CD14-positive monocyte (primary cell): Measurements from ENCODE around the gene ANKLE2. TPM values are rescaled to one million over a fixed set of nuclear protein-coding genes. Genes with fewer than 3 reads are reported as not detected.

ENCODE experiments used
- DNase-seq, 3 donors: peaks; one replicate each; pipeline ENCODE4 v3.0.0-alpha.2; 2011 to 2022
- H2AFZ ChIP-seq: 2 replicates; pipeline ENCODE4 v1.6.0; 2012; ENCODE audit warnings: mild to moderate bottlenecking, low read depth, low read length, inconsistent platforms; ENCODE audit not compliant: insufficient read depth, poor library complexity, severe bottlenecking
- H3K27ac ChIP-seq, 2 donors: 1 replicate in 1 of 2; 2 replicates in 1 of 2; pipeline ENCODE4 v1.5.1; 2012 to 2013; ENCODE audit warnings: low read length in 2 of 2, control low read depth in 1 of 2, inconsistent platforms in 1 of 2, low read depth in 1 of 2, mild to moderate bottlenecking in 1 of 2
- H3K27me3 ChIP-seq, 2 donors: one replicate each; pipeline versions ENCODE4 v1.6.0 to v1.6.1; 2011 to 2013; ENCODE audit warnings: low read length in 2 of 2; ENCODE audit not compliant: control insufficient read depth in 2 of 2, insufficient read depth in 2 of 2
- H3K36me3 ChIP-seq, 2 donors: replicated peaks in 1 of 2; 1 replicate in 1 of 2; 2 replicates in 1 of 2; pipeline versions ENCODE4 v1.5.1 to v1.6.1; 2012 to 2013; ENCODE audit warnings: low read length in 2 of 2, control low read depth in 1 of 2, inconsistent platforms in 1 of 2, mild to moderate bottlenecking in 1 of 2; ENCODE audit not compliant: insufficient read depth in 2 of 2, control insufficient read depth in 1 of 2
- H3K4me1 ChIP-seq, 2 donors: 1 replicate in 1 of 2; 2 replicates in 1 of 2; pipeline versions ENCODE4 v1.5.1 to v1.6.1; 2012 to 2013; ENCODE audit warnings: low read length in 2 of 2, control low read depth in 1 of 2, inconsistent platforms in 1 of 2, mild to moderate bottlenecking in 1 of 2, moderate library complexity in 1 of 2; ENCODE audit not compliant: insufficient read depth in 2 of 2, control insufficient read depth in 1 of 2
- H3K4me2 ChIP-seq: replicated peaks from 2 replicates; pipeline ENCODE3; 2012; ENCODE audit warnings: low read length, moderate library complexity, mild to moderate bottlenecking; ENCODE audit not compliant: poor library complexity, severe bottlenecking; ENCODE audit errors: extremely low read depth
- H3K4me3 ChIP-seq, 3 experiments: fragments of 200-600 bp in 1 of 3; sonication (generic) in 1 of 3; replicated peaks in 1 of 3; 1 replicate in 2 of 3; 2 replicates in 1 of 3; pipeline ENCODE4 v1.5.1; 2011 to 2013; ENCODE audit warnings: low read length in 3 of 3, mild to moderate bottlenecking in 3 of 3, control low read depth in 2 of 3, low read depth in 2 of 3, inconsistent platforms in 1 of 3, moderate library complexity in 1 of 3
- H3K79me2 ChIP-seq: 2 replicates; pipeline ENCODE4 v1.6.0; 2012; ENCODE audit warnings: mild to moderate bottlenecking, control low read depth, inconsistent platforms, low read length, moderate library complexity; ENCODE audit not compliant: insufficient read depth
- H3K9ac ChIP-seq: 2 replicates; pipeline ENCODE4 v1.6.0; 2017; ENCODE audit warnings: low read length, mild to moderate bottlenecking; ENCODE audit not compliant: insufficient read depth, poor library complexity, severe bottlenecking
- H3K9me3 ChIP-seq, 2 donors: replicated peaks in 1 of 2; 1 replicate in 1 of 2; 2 replicates in 1 of 2; pipeline versions ENCODE4 v1.5.1 to v1.6.1; 2012 to 2013; ENCODE audit warnings: low read length in 2 of 2, control low read depth in 1 of 2; ENCODE audit not compliant: control insufficient read depth in 1 of 2, insufficient read depth in 1 of 2
- H4K20me1 ChIP-seq: 2 replicates; pipeline ENCODE4 v1.6.0; 2012; ENCODE audit warnings: mild to moderate bottlenecking, low read length, control low read depth, moderate library complexity; ENCODE audit not compliant: insufficient read depth
- H3K27ac Mint-ChIP-seq, 7 donors: one replicate each; pipeline ENCODE4 v1.8.0; 2020; ENCODE audit warnings: mild to moderate bottlenecking in 7 of 7, mixed read lengths in 7 of 7, moderate library complexity in 6 of 7, inconsistent platforms in 2 of 7
- H3K27me3 Mint-ChIP-seq, 3 donors: one replicate each; pipeline ENCODE4 v1.8.0; 2021 to 2022; ENCODE audit warnings: low read depth in 3 of 3, mild to moderate bottlenecking in 3 of 3, mixed read lengths in 3 of 3, moderate library complexity in 3 of 3, inconsistent platforms in 1 of 3
- H3K36me3 Mint-ChIP-seq, 2 donors: one replicate each; pipeline ENCODE4 v1.8.0; 2020; ENCODE audit warnings: mixed read lengths in 2 of 2, inconsistent platforms in 1 of 2, mild to moderate bottlenecking in 1 of 2
- H3K4me1 Mint-ChIP-seq: one replicate; pipeline ENCODE4 v1.8.0; 2020; ENCODE audit warnings: mild to moderate bottlenecking, mixed read lengths
- H3K4me3 Mint-ChIP-seq, 2 donors: one replicate each; pipeline ENCODE4 v1.8.0; 2020; ENCODE audit warnings: mild to moderate bottlenecking in 2 of 2, mixed read lengths in 2 of 2, moderate library complexity in 1 of 2
- H3K9me3 Mint-ChIP-seq, 7 donors: one replicate each; pipeline ENCODE4 v1.8.0; 2020 to 2022; ENCODE audit warnings: mixed read lengths in 7 of 7, mild to moderate bottlenecking in 6 of 7, moderate library complexity in 6 of 7, inconsistent platforms in 2 of 7
- WGBS: methylation state at CpG from one replicate; pipeline ENCODE4 v1.1.5; 2013; ENCODE audit warnings: missing lambda C conversion rate; ENCODE audit not compliant: insufficient coverage; 5-methylcytosine and 5-hydroxymethylcytosine counted together
- intact Hi-C, 2 donors: fragments of 100-400 bp; cut with micrococcal nuclease; formaldehyde crosslinking; loops; one replicate each; pipeline versions ENCODE4 v1.15.0 to v1.15.1; 2023
- polyA plus RNA-seq, 3 donors: library from polyadenylated mRNA; depleted of rRNA in 1 of 3; unstranded in 2 of 3; stranded (reverse) in 1 of 3; fragments of 300-500 nt in 2 of 3; fragments of >200 nt in 1 of 3; fragmentation: Illumina TruSeq in 2 of 3; gene quantifications; 1 replicate in 2 of 3; 2 replicates in 1 of 3; pipeline ENCODE4 v1.2.3, GENCODE V29; 2012 to 2021
- TF ChIP-seq, protein P1 (sequence below): fragments of 200-600 bp; IDR thresholded peaks from one replicate; pipeline ENCODE4 v1.8.0; 2022; ENCODE audit warnings: antibody characterized with exemption, mild to moderate bottlenecking

Gene ANKLE2
- polyA plus RNA-seq, 3 donors = 10.1 to 88.4 (median 15.0) TPM

DNA sequence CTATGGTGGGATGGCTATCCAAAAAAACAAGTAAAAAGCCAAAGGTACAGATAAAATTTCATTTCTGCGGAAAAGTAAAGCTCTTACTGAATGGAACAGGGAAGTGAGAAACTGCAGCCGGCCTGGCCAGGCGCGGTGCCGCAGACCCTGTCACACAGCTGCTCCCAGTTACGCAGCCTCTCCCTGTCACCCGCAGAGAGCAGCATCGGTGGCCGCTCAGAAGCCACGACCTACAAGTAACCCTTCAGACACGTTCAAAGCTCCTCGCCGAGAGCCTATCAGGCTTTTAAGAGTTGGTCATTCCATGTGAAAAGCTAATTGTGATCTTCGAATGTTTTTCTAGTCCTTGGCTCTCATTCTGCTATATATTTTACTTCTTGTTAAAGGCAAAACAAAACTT is 11.0 kb upstream of the ANKLE2 start:
- H3K4me2 ChIP-seq = no peak overlapping the region
- no peaks in the 10 kb centered on the region for H4K20me1 ChIP-seq
- peaks cover 36 to 50% of the 10 kb centered on the region in 2 donors for H3K36me3 ChIP-seq
- peak in 2 of 3 donors; percentile 29 to 55 for DNase-seq
- Mint-ChIP-seq H3K9me3 (no peaks in the 10 kb centered on the region), H3K4me1 (peaks cover 49% of the 10 kb centered on the region), H3K36me3 (peaks cover 32 to 57% of the 10 kb centered on the region in 2 donors), H3K4me3 (no peak overlapping the region), H3K27me3 (peaks cover 0 to 3% (median 2%) of the 10 kb centered on the region in 3 donors), H3K27ac (peak overlapping the region in 6 of 7 donors; percentile 61 to 91 (median 81))
- TF ChIP-seq, protein P1, sequence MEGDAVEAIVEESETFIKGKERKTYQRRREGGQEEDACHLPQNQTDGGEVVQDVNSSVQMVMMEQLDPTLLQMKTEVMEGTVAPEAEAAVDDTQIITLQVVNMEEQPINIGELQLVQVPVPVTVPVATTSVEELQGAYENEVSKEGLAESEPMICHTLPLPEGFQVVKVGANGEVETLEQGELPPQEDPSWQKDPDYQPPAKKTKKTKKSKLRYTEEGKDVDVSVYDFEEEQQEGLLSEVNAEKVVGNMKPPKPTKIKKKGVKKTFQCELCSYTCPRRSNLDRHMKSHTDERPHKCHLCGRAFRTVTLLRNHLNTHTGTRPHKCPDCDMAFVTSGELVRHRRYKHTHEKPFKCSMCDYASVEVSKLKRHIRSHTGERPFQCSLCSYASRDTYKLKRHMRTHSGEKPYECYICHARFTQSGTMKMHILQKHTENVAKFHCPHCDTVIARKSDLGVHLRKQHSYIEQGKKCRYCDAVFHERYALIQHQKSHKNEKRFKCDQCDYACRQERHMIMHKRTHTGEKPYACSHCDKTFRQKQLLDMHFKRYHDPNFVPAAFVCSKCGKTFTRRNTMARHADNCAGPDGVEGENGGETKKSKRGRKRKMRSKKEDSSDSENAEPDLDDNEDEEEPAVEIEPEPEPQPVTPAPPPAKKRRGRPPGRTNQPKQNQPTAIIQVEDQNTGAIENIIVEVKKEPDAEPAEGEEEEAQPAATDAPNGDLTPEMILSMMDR = no peak
- H3K79me2 ChIP-seq = peaks cover 18% of the 10 kb centered on the region
- H3K4me1 ChIP-seq = peaks cover 49 to 54% of the 10 kb centered on the region in 2 donors
- no peaks in the 10 kb centered on the region for H3K27me3 ChIP-seq
- H3K9ac ChIP-seq = peak overlapping the region; percentile 19
- H2AFZ ChIP-seq = peak overlapping the region; percentile 24
- no peaks in the 10 kb centered on the region for H3K9me3 ChIP-seq
- peak overlapping the region; percentile 19 to 73 for H3K27ac ChIP-seq
- WGBS = 53% methylated on average over 10 of the region's 14 CpGs
- intact Hi-C loops = no loop called here
- H3K4me3 ChIP-seq = no peak overlapping the region

DNA sequence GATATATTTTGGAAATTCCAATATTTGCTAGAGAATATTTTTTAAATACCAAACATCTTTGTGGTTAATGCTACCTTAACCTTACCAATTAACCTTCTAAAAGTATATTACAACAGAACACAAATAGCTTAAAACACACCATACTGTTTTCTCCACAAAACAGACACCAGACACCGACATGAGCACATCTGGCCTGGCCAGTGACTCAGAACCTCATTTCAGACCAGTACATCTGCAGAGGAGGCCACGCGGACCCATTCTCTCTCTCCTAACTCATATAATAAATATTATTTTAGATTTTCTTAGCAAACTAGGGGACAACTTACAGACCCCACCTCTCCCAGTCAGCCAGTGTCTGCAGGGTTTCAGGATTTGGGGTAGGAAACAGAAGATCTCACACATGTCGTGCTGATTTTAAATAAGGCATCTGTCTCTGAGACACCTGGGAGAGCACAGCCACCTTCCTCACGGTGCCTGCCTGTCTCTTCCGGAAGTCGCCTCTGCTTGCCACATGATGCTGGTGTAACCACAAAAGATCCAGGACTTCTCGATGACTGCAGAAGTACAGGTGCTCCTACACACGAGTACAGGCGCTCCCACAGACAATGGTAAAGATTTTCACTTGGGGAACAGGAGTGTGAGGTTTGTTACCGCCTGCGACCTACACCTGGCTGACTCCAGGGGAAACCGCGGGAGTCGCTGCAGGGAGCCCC is 9.7 kb upstream of the ANKLE2 start:
- peaks cover 22 to 37% of the 10 kb centered on the region in 2 donors for H3K36me3 ChIP-seq
- Mint-ChIP-seq H3K27ac (peak overlapping the region in 6 of 7 donors; percentile 79 to 98 (median 84)), H3K9me3 (peaks cover 0 to 2% (median 0%) of the 10 kb centered on the region in 7 donors), H3K4me1 (peaks cover 62% of the 10 kb centered on the region), H3K4me3 (peak overlapping the region in 1 of 2 donors; percentile 51), H3K27me3 (peaks cover 0 to 3% (median 2%) of the 10 kb centered on the region in 3 donors), H3K36me3 (peaks cover 20 to 44% of the 10 kb centered on the region in 2 donors)
- H3K27me3 ChIP-seq = no peaks in the 10 kb centered on the region
- peak in 1 of 3 donors; percentile 20 for DNase-seq
- TF ChIP-seq, protein P1 = no peak
- no peak overlapping the region for H3K9ac ChIP-seq
- H3K4me2 ChIP-seq = no peak overlapping the region
- intact Hi-C loops = no loop called here
- 35% methylated on average over 9 of the region's 15 CpGs for WGBS
- H3K4me1 ChIP-seq = peaks cover 62 to 67% of the 10 kb centered on the region in 2 donors
- no peaks in the 10 kb centered on the region for H3K9me3 ChIP-seq
- no peak overlapping the region for H2AFZ ChIP-seq
- H3K27ac ChIP-seq = peak overlapping the region; percentile 72 to 94
- peaks cover 18% of the 10 kb centered on the region for H3K79me2 ChIP-seq
- H4K20me1 ChIP-seq = no peaks in the 10 kb centered on the region
- peak overlapping the region in 1 of 3 experiments; percentile 20 for H3K4me3 ChIP-seq
